HG02642 (cell line): Measurements from ENCODE around the gene PIGV.
A peak's percentile ranks its signal among the peaks of the same experiment; 100 is the strongest.

Source experiments
- ATAC-seq: cut with Tn5 transposase; IDR thresholded peaks from one replicate; pipeline ENCODE4 v1.9.1; 2021; ENCODE audit warnings: mild to moderate bottlenecking; ENCODE audit not compliant: unreplicated experiment, poor library complexity

PIGV gene

GRCh38 chr1:26787706-26788514 is at the start of gene PIGV:
Gene PIGV, plus strand, starts transcription at chr1:26787950. Its CDS starts 2,866 bp downstream, at chr1:26790816.
- ATAC-seq, result peak; percentile 77

GRCh38 chr1:26739329-26739914 is 48.3 kb upstream of the PIGV start:
- no peak for ATAC-seq

- no peak for ATAC-seq
These were observed 47.6 kb upstream of the PIGV start for GRCh38 chr1:26740023-26740634.

GRCh38 chr1:26740952-26741351 is 46.8 kb upstream of the PIGV start:
- ATAC-seq, result no peak

GRCh38 chr1:26743426-26744059 is 44.2 kb upstream of the PIGV start:
- ATAC-seq, result no peak

GRCh38 chr1:26744075-26744959 is 43.4 kb upstream of the PIGV start:
- ATAC-seq, result peak; percentile 97

- no peak for ATAC-seq
These were observed 42.6 kb upstream of the PIGV start for GRCh38 chr1:26745191-26745590.

GRCh38 chr1:26747048-26747447 is 40.7 kb upstream of the PIGV start:
- ATAC-seq, result no peak

- ATAC-seq, result no peak
These were observed 39.4 kb upstream of the PIGV start for GRCh38 chr1:26748351-26748750.

- ATAC-seq, result no peak
These were observed 38.3 kb upstream of the PIGV start for GRCh38 chr1:26749458-26749857.

GRCh38 chr1:26750428-26750827 is 37.3 kb upstream of the PIGV start:
- ATAC-seq, result no peak

GRCh38 chr1:26752519-26752918 is 35.2 kb upstream of the PIGV start:
- ATAC-seq, result no peak

GRCh38 chr1:26754086-26754874 is 33.5 kb upstream of the PIGV start:
- no peak for ATAC-seq

GRCh38 chr1:26758358-26758757 is 29.4 kb upstream of the PIGV start:
- ATAC-seq, result no peak

GRCh38 chr1:26759531-26759930 is 28.2 kb upstream of the PIGV start:
- ATAC-seq, result no peak

GRCh38 chr1:26761217-26761616 is 26.5 kb upstream of the PIGV start:
- ATAC-seq, result no peak

GRCh38 chr1:26767714-26768113 is 20.0 kb upstream of the PIGV start:
- no peak for ATAC-seq

GRCh38 chr1:26768755-26769154 is 19.0 kb upstream of the PIGV start:
- no peak for ATAC-seq

GRCh38 chr1:26771285-26771642 is 16.5 kb upstream of the PIGV start:
- ATAC-seq, result no peak
